Measurements from ENCODE around the gene HEATR5A. TPM values are rescaled to one million over a fixed set of nuclear protein-coding genes. Genes with fewer than 3 reads are reported as not detected.

The HEATR5A gene
- total and polyA plus RNA-seq, 2 of the 13 experiments (the other 11 are each of a cell fraction or from before 2014, with no cell fraction given) = 36.4 to 105 TPM

- TF ChIP-seq CERS6 (CRISPR knock-in tag; IDR thresholded peaks at IDR 0.05) (no peak), BRF2 (CRISPR knock-in tag; IDR thresholded peaks at IDR 0.05) (no peak), MIXL1 (CRISPR knock-in tag; IDR thresholded peaks at IDR 0.05) (no peak), CREBL2 (CRISPR knock-in tag; IDR thresholded peaks at IDR 0.05; ENCODE audit: borderline replicate concordance) (no peak), FOXJ3 (CRISPR knock-in tag; IDR thresholded peaks at IDR 0.05; ENCODE audit: borderline replicate concordance) (no peak), ZNF616 (CRISPR knock-in tag; IDR thresholded peaks at IDR 0.05; ENCODE audit: low read depth) (no peak), AKNA (CRISPR knock-in tag; IDR thresholded peaks at IDR 0.05; ENCODE audit: borderline replicate concordance) (no peak), ZSCAN30 (CRISPR knock-in tag; IDR thresholded peaks at IDR 0.05) (no peak), ZBTB43 (CRISPR knock-in tag; conservative IDR thresholded peaks at IDR 0.05) (no peak), TBL1XR1 (IDR thresholded peaks at IDR 0.05; ENCODE audit: borderline replicate concordance, low read length, partially characterized antibody) (no peak), TBX2 (CRISPR knock-in tag; IDR thresholded peaks at IDR 0.05; ENCODE audit: borderline replicate concordance) (no peak), HMGXB4 (CRISPR knock-in tag; IDR thresholded peaks at IDR 0.05; ENCODE audit: borderline replicate concordance in 1 of 2, low read depth in 1 of 2) (no peak), MYNN (CRISPR knock-in tag; IDR thresholded peaks at IDR 0.05; ENCODE audit: low read depth) (no peak), TCF12 (IDR thresholded peaks at IDR 0.05) (no peak), TCF12 (CRISPR knock-in tag; IDR thresholded peaks at IDR 0.05) (no peak), MZF1 (CRISPR knock-in tag; IDR thresholded peaks at IDR 0.05; ENCODE audit: borderline replicate concordance) (no peak), KLF15 (CRISPR knock-in tag; IDR thresholded peaks at IDR 0.05; ENCODE audit: borderline replicate concordance) (no peak)
These were observed 79.9 kb downstream of the HEATR5A start (continued) for GRCh38 chr14:31340297-31341063.
